Hepatocyte (in vitro differentiated cells): Measurements from ENCODE around the gene AGPS. TPM values are rescaled to one million over a fixed set of nuclear protein-coding genes. Genes with fewer than 3 reads are reported as not detected.

Experiments used
- DNase-seq: peaks from one replicate; pipeline ENCODE4 v3.0.0-alpha.2; 2016; ENCODE audit warnings: low spot score
- H2AFZ ChIP-seq: fragments of 200-600 bp; sonication (generic); 2 replicates; pipeline ENCODE4 v1.6.0; 2016; ENCODE audit warnings: antibody characterized with exemption, mild to moderate bottlenecking
- H3K27ac ChIP-seq: fragments of 200-600 bp; sonication (generic); 2 replicates; pipeline ENCODE4 v1.5.1; 2016; ENCODE audit warnings: mild to moderate bottlenecking
- H3K27me3 ChIP-seq: fragments of 200-600 bp; sonication (generic); 2 replicates; pipeline ENCODE4 v1.6.1; 2016
- H3K36me3 ChIP-seq: fragments of 200-600 bp; sonication (generic); replicated peaks from 2 replicates; pipeline ENCODE4 v1.5.1; 2016; ENCODE audit warnings: low read depth; ENCODE audit not compliant: insufficient read depth
- H3K4me1 ChIP-seq: fragments of 200-600 bp; sonication (generic); 2 replicates; pipeline ENCODE4 v1.5.1; 2016; ENCODE audit warnings: mild to moderate bottlenecking, moderate library complexity; ENCODE audit not compliant: insufficient read depth
- H3K4me2 ChIP-seq: fragments of 200-600 bp; sonication (generic); 2 replicates; pipeline ENCODE4 v1.6.0; 2016
- H3K4me3 ChIP-seq: fragments of 200-600 bp; sonication (generic); 2 replicates; pipeline ENCODE4 v1.5.1; 2016; ENCODE audit warnings: mild to moderate bottlenecking
- H3K79me2 ChIP-seq: fragments of 200-600 bp; sonication (generic); 2 replicates; pipeline ENCODE4 v1.6.0; 2017; ENCODE audit warnings: mild to moderate bottlenecking
- H3K9me2 ChIP-seq: fragments of 200-600 bp; sonication (generic); replicated peaks from 2 replicates; pipeline ENCODE4 v1.6.0; 2017; ENCODE audit warnings: mild to moderate bottlenecking; ENCODE audit not compliant: insufficient read depth
- H3K9me3 ChIP-seq: fragments of 200-600 bp; sonication (generic); 2 replicates; pipeline ENCODE4 v1.5.1; 2016; ENCODE audit warnings: low read depth, mild to moderate bottlenecking
- H4K20me1 ChIP-seq: fragments of 200-600 bp; sonication (generic); 2 replicates; pipeline ENCODE4 v1.6.0; 2016; ENCODE audit warnings: mild to moderate bottlenecking; ENCODE audit not compliant: insufficient read depth, poor library complexity, severe bottlenecking
- EZH2 ChIP-seq: fragments of 200-600 bp; sonication (generic); IDR thresholded peaks from 2 replicates; pipeline ENCODE4 v1.6.1; 2016; ENCODE audit warnings: antibody characterized with exemption, mild to moderate bottlenecking, borderline replicate concordance
- EZH2phosphoT487 ChIP-seq: fragments of 200-600 bp; sonication (generic); IDR thresholded peaks from one replicate; pipeline ENCODE4 v1.6.1; 2018; ENCODE audit warnings: antibody characterized with exemption, mild to moderate bottlenecking, low read depth, moderate library complexity; ENCODE audit not compliant: unreplicated experiment, severe bottlenecking
- WGBS: methylation state at CpG from one replicate; pipeline ENCODE4 v1.1.6; 2016; ENCODE audit warnings: low lambda C conversion rate; ENCODE audit errors: missing lambda C conversion rate; 5-methylcytosine and 5-hydroxymethylcytosine counted together
- polyA plus RNA-seq: library from polyadenylated mRNA; unstranded; fragments of >200 nt; fragmentation: Nextera tagmentation; extraction: Ambion mirVana; gene quantifications from 2 replicates; pipeline ENCODE4 v1.2.1, GENCODE V29; 2016
- total RNA-seq: library from RNA; depleted of rRNA; stranded (reverse); fragments of >200 nt; gene quantifications from 2 replicates; pipeline ENCODE4 v1.2.3, GENCODE V29; 2014
- TF ChIP-seq, protein P1 (sequence below): fragments of 200-600 bp; sonication (generic); IDR thresholded peaks from 2 replicates; pipeline ENCODE4 v1.5.1; 2016; ENCODE audit warnings: antibody characterized with exemption, mild to moderate bottlenecking; ENCODE audit not compliant: poor library complexity

Gene AGPS
- total and polyA plus RNA-seq, 2 experiments from 2014 or later = 26.6 to 36.1 TPM

DNA sequence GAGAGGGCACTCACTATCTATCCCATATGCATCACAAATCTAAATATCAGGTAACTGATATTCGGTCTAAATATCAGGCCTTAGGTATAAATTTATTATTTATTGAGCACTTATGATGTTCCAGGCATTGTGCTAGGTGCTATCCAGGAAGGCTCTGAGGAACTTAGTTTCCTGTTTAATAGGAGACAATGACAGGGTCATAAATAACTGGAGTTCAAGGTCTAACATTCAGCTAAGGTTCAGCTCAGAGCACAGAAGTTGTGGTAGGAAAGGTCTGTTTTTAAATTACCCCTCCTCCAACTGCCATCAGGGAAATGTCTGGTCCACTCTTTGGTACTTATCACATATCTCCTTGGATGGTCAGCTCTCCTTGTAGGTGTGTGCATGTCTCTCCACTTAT lies 193.6 kb downstream of the AGPS start:
- Histone ChIP-seq H3K27ac (no peak overlapping the region), H3K36me3 (no peaks in the 10 kb centered on the region), H3K9me2 (no peaks in the 10 kb centered on the region), H3K27me3 (no peaks in the 10 kb centered on the region), H3K4me2 (no peak overlapping the region), H3K79me2 (no peaks in the 10 kb centered on the region), H4K20me1 (no peaks in the 10 kb centered on the region), H3K4me3 (no peak overlapping the region), H3K4me1 (no peaks in the 10 kb centered on the region), H2AFZ (no peak overlapping the region), H3K9me3 (no peaks in the 10 kb centered on the region)
- WGBS = 92% methylated on average over 1 of the region's 1 CpG
- no peak for TF ChIP-seq EZH2phosphoT487
- TF ChIP-seq, protein P1, sequence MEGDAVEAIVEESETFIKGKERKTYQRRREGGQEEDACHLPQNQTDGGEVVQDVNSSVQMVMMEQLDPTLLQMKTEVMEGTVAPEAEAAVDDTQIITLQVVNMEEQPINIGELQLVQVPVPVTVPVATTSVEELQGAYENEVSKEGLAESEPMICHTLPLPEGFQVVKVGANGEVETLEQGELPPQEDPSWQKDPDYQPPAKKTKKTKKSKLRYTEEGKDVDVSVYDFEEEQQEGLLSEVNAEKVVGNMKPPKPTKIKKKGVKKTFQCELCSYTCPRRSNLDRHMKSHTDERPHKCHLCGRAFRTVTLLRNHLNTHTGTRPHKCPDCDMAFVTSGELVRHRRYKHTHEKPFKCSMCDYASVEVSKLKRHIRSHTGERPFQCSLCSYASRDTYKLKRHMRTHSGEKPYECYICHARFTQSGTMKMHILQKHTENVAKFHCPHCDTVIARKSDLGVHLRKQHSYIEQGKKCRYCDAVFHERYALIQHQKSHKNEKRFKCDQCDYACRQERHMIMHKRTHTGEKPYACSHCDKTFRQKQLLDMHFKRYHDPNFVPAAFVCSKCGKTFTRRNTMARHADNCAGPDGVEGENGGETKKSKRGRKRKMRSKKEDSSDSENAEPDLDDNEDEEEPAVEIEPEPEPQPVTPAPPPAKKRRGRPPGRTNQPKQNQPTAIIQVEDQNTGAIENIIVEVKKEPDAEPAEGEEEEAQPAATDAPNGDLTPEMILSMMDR = no peak
- no peak for TF ChIP-seq EZH2
- DNase-seq = no peak

DNA sequence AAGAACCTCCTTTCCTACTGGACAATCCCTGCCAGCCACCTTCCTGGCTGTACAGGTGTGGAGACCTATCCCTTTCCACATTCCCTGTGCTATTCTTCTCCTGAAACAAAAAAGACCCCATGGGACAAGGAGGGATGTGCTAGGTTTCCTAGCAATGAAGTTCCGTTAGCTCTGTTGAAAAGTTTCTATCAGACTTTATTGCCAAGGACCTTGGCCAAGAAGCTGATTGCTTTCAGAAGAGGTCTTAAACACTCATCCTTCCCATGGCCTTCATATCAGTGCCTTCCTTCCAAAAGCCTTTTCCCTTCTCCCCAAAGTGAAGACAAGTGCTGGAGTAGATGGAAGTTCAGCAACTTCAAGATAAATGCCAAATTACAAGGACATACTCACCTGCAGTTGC lies 194.8 kb downstream of the AGPS start:
- Histone ChIP-seq H3K4me2 (no peak overlapping the region), H3K36me3 (no peaks in the 10 kb centered on the region), H3K79me2 (no peaks in the 10 kb centered on the region), H3K27ac (no peak overlapping the region), H3K4me3 (no peak overlapping the region), H3K27me3 (no peaks in the 10 kb centered on the region), H2AFZ (no peak overlapping the region), H3K9me3 (no peaks in the 10 kb centered on the region), H4K20me1 (no peaks in the 10 kb centered on the region), H3K9me2 (no peaks in the 10 kb centered on the region), H3K4me1 (no peaks in the 10 kb centered on the region)
- 92% methylated on average over 1 of the region's 1 CpG for WGBS
- no peak for TF ChIP-seq EZH2phosphoT487
- TF ChIP-seq EZH2 = no peak
- TF ChIP-seq, protein P1 = no peak
- DNase-seq = no peak

DNA sequence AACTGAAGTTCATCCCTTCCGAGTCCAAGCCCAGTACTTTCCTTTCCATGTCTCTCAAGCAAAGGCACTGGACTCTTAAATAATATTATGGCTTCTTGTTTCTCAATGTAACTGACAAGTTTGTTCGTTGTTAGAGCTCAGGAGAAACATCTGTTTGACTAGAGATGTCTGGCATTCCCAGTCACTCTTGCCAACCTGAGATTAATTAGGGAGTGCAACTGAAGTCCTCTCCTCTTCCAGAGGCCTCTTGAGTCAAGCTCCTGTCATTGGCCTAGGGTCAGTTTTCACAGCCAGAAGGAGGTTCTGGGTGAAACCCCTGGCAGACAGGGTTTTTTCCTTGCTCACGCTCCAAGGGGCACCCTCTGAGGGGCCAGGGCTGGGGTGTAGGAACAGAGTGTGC lies 196.1 kb downstream of the AGPS start:
- H4K20me1 ChIP-seq = no peaks in the 10 kb centered on the region

More for the DNA sequence above, 196.1 kb downstream of the AGPS start:
- Histone ChIP-seq H3K9me2 (no peaks in the 10 kb centered on the region), H3K27ac (no peak overlapping the region), H3K79me2 (no peaks in the 10 kb centered on the region), H2AFZ (no peak overlapping the region), H3K4me3 (no peak overlapping the region), H3K27me3 (no peaks in the 10 kb centered on the region), H3K9me3 (no peaks in the 10 kb centered on the region), H3K4me1 (no peaks in the 10 kb centered on the region), H3K4me2 (no peak overlapping the region), H3K36me3 (no peaks in the 10 kb centered on the region)
- WGBS = 61% methylated on average over 3 of the region's 3 CpGs
- no peak for DNase-seq
- TF ChIP-seq, protein P1 = no peak
- TF ChIP-seq EZH2phosphoT487 (no peak), EZH2 (no peak)
